HEK293 (cell line): ENCODE data around the gene KCNS1.

Experiments
- CTCF ChIP-seq: fragments of 450-650 bp; formaldehyde crosslinking; IDR thresholded peaks from 2 replicates; pipeline ENCODE4 v1.5.1; 2016; ENCODE audit warnings: missing biosample characterization, missing genetic modification characterization
- ELK4 ChIP-seq: IDR thresholded peaks from 2 replicates; pipeline ENCODE4 v1.6.1; 2011; ENCODE audit warnings: mild to moderate bottlenecking, low read depth, low read length, borderline replicate concordance
- MEIS1 ChIP-seq: sonication (generic); formaldehyde crosslinking; IDR thresholded peaks from 2 replicates; pipeline ENCODE4 v1.8.1; 2022; ENCODE audit warnings: missing genetic modification reagents, mild to moderate bottlenecking, borderline replicate concordance
- REPIN1 ChIP-seq: fragments of 450-650 bp; formaldehyde crosslinking; IDR thresholded peaks from 2 replicates; pipeline ENCODE4 v1.5.1; 2017; ENCODE audit warnings: missing biosample characterization, missing genetic modification characterization, low read depth
- ZNF138 ChIP-seq: fragments of 450-650 bp; formaldehyde crosslinking; IDR thresholded peaks from 2 replicates; pipeline ENCODE4 v1.5.1; 2016; ENCODE audit warnings: missing biosample characterization, missing genetic modification characterization, borderline replicate concordance
- ZNF24 ChIP-seq: fragments of 450-650 bp; formaldehyde crosslinking; IDR thresholded peaks from 2 replicates; pipeline ENCODE4 v1.5.1; 2016; ENCODE audit warnings: missing biosample characterization, missing genetic modification characterization

GRCh38 chr20:45117581-45117980, 16.7 kb upstream of the KCNS1 start:
- no peak for TF ChIP-seq CTCF (tag by site-specific recombination)
- TF ChIP-seq ELK4 = no peak
- no peak for TF ChIP-seq REPIN1
- no peak for TF ChIP-seq ZNF24 (tag by site-specific recombination)
- TF ChIP-seq MEIS1 = no peak
- TF ChIP-seq ZNF138 (tag by site-specific recombination) = no peak
